IPS-15b (cell line): ENCODE data around the gene NTN3.

ENCODE experiments used
- H3K27me3 ChIP-seq: one replicate; pipeline ENCODE4 v1.6.1; 2013; ENCODE audit warnings: low read length; ENCODE audit not compliant: control insufficient read depth, insufficient read depth
- H3K36me3 ChIP-seq: one replicate; pipeline ENCODE4 v1.6.1; 2013; ENCODE audit warnings: low read length; ENCODE audit not compliant: control insufficient read depth, insufficient read depth
- H3K4me1 ChIP-seq: one replicate; pipeline ENCODE4 v1.6.1; 2013; ENCODE audit warnings: mild to moderate bottlenecking, low read length; ENCODE audit not compliant: control insufficient read depth, insufficient read depth
- H3K4me3 ChIP-seq: one replicate; pipeline ENCODE4 v1.5.1; 2013; ENCODE audit warnings: low read depth, low read length
- H3K9ac ChIP-seq: one replicate; pipeline ENCODE4 v1.6.1; 2013; ENCODE audit warnings: low read depth, mild to moderate bottlenecking, low read length
- H3K9me3 ChIP-seq: one replicate; pipeline ENCODE4 v1.6.1; 2013; ENCODE audit warnings: mild to moderate bottlenecking, low read length; ENCODE audit not compliant: control insufficient read depth, insufficient read depth

The NTN3 gene

DNA sequence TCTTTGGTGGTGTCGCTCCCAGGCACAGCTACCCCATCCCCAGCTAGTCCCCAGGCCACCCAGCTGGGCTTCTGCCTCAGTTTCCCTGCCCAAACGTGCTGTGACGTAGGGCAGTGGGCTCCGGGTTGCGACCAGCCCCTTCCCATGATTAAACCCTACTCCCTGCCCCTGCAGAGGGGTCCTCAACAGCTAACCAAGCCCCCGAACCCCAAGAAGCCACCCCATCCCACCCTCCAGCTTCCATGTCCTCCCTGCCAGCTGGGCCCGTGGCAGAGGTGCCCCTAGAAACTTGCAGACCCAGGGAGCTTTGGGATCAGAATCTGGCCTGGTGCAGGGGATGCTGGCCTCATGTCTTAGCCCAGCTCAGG lies 879 bp upstream of the NTN3 start:
- Histone ChIP-seq H3K9me3 (no peaks in the 10 kb centered on the region), H3K36me3 (peaks cover 6% of the 10 kb centered on the region), H3K4me1 (peaks cover 11% of the 10 kb centered on the region), H3K9ac (no peak overlapping the region), H3K4me3 (no peak overlapping the region), H3K27me3 (peaks cover 16% of the 10 kb centered on the region)

DNA sequence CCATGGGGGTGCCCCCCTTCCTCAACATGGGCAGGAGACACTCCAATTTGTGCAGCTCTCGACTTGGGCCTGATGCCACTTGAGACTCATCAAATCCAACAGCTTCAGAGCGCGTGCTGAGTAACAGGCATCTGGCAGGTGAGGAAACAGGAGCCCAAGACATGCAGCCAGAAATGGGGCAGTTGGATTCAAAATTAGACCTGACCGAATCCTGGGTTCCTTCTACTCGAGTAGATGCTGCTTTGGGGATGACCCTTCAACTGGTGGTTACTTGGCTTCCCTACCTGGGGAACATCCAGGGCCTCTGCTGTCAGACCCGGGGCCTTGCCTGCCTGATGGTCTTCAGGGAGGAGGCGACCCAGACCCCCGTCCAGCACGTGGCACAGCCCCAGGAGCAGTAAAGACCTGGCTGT lies 488 bp upstream of the NTN3 start:
- no peak overlapping the region for H3K9ac ChIP-seq
- peaks cover 4% of the 10 kb centered on the region for H3K36me3 ChIP-seq
- peak overlapping the region; percentile 26 for H3K4me3 ChIP-seq
- H3K4me1 ChIP-seq, result peaks cover 11% of the 10 kb centered on the region
- peaks cover 16% of the 10 kb centered on the region for H3K27me3 ChIP-seq
- H3K9me3 ChIP-seq, result no peaks in the 10 kb centered on the region

DNA sequence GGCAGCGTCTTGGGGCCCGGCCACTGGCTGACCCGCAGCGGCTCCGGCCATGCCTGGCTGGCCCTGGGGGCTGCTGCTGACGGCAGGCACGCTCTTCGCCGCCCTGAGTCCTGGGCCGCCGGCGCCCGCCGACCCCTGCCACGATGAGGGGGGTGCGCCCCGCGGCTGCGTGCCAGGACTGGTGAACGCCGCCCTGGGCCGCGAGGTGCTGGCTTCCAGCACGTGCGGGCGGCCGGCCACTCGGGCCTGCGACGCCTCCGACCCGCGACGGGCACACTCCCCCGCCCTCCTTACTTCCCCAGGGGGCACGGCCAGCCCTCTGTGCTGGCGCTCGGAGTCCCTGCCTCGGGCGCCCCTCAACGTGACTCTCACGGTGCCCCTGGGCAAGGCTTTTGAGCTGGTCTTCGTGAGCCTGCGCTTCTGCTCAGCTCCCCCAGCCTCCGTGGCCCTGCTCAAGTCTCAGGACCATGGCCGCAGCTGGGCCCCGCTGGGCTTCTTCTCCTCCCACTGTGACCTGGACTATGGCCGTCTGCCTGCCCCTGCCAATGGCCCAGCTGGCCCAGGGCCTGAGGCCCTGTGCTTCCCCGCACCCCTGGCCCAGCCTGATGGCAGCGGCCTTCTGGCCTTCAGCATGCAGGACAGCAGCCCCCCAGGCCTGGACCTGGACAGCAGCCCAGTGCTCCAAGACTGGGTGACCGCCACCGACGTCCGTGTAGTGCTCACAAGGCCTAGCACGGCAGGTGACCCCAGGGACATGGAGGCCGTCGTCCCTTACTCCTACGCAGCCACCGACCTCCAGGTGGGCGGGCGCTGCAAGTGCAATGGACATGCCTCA lies 773 bp downstream of the NTN3 start:
- no peaks in the 10 kb centered on the region for H3K9me3 ChIP-seq
- H3K4me3 ChIP-seq, result peak overlapping the region; percentile 18
- H3K9ac ChIP-seq, result no peak overlapping the region
- peaks cover 16% of the 10 kb centered on the region for H3K27me3 ChIP-seq
- peaks cover 13% of the 10 kb centered on the region for H3K4me1 ChIP-seq
- H3K36me3 ChIP-seq, result no peaks in the 10 kb centered on the region

DNA sequence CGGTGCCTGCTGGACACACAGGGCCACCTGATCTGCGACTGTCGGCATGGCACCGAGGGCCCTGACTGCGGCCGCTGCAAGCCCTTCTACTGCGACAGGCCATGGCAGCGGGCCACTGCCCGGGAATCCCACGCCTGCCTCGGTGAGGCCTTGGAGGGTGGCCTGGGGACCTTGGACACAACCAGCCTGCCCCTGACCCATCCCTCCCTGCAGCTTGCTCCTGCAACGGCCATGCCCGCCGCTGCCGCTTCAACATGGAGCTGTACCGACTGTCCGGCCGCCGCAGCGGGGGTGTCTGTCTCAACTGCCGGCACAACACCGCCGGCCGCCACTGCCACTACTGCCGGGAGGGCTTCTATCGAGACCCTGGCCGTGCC lies 1.4 kb downstream of the NTN3 start:
- H3K36me3 ChIP-seq, result no peaks in the 10 kb centered on the region
- peaks cover 16% of the 10 kb centered on the region for H3K27me3 ChIP-seq
- peaks cover 12% of the 10 kb centered on the region for H3K4me1 ChIP-seq
- no peak overlapping the region for H3K9ac ChIP-seq
- no peak overlapping the region for H3K4me3 ChIP-seq
- no peaks in the 10 kb centered on the region for H3K9me3 ChIP-seq

DNA sequence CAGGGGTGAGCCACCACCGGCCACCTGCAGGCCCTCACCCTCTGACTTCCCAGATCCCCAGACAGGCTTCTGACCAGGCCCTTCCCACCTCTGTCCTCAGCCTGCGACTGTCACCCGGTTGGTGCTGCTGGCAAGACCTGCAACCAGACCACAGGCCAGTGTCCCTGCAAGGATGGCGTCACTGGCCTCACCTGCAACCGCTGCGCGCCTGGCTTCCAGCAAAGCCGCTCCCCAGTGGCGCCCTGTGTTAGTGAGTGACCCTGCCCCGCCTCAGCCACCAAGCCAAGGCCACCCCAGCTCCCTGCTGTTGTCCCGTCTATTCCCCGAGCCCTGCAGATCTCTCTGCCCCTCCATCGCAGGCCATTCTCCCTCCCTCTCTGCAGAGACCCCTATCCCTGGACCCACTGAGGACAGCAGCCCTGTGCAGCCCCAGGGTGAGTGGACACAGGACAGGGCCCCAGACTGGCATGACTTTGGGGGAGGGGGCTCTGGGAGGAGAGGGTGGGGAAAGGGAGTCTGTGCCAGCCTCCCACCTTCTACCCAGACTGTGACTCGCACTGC lies 1.9 kb downstream of the NTN3 start:
- Histone ChIP-seq H3K4me3 (peak overlapping the region; percentile 45), H3K27me3 (peaks cover 16% of the 10 kb centered on the region), H3K4me1 (peaks cover 12% of the 10 kb centered on the region), H3K9me3 (no peaks in the 10 kb centered on the region), H3K36me3 (no peaks in the 10 kb centered on the region), H3K9ac (no peak overlapping the region)

DNA sequence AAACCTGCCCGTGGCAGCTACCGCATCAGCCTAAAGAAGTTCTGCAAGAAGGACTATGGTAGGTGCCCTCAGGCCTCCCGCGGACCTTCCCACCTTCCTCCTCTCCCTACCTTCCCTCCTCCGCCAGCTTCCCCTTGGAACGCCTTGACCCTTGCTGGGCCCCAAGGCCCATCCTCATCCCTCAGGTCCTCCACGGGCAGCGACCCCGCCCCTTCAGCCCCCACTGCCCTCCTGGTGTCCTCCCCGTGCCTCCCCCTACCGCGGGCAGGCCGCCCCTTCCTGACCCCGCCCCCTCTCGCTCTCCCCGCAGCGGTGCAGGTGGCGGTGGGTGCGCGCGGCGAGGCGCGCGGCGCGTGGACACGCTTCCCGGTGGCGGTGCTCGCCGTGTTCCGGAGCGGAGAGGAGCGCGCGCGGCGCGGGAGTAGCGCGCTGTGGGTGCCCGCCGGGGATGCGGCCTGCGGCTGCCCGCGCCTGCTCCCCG lies 2.4 kb downstream of the NTN3 start:
- no peaks in the 10 kb centered on the region for H3K9me3 ChIP-seq
- peak overlapping the region; percentile 45 for H3K4me3 ChIP-seq
- no peak overlapping the region for H3K9ac ChIP-seq
- H3K4me1 ChIP-seq, result peaks cover 12% of the 10 kb centered on the region
- peaks cover 16% of the 10 kb centered on the region for H3K27me3 ChIP-seq
- no peaks in the 10 kb centered on the region for H3K36me3 ChIP-seq

DNA sequence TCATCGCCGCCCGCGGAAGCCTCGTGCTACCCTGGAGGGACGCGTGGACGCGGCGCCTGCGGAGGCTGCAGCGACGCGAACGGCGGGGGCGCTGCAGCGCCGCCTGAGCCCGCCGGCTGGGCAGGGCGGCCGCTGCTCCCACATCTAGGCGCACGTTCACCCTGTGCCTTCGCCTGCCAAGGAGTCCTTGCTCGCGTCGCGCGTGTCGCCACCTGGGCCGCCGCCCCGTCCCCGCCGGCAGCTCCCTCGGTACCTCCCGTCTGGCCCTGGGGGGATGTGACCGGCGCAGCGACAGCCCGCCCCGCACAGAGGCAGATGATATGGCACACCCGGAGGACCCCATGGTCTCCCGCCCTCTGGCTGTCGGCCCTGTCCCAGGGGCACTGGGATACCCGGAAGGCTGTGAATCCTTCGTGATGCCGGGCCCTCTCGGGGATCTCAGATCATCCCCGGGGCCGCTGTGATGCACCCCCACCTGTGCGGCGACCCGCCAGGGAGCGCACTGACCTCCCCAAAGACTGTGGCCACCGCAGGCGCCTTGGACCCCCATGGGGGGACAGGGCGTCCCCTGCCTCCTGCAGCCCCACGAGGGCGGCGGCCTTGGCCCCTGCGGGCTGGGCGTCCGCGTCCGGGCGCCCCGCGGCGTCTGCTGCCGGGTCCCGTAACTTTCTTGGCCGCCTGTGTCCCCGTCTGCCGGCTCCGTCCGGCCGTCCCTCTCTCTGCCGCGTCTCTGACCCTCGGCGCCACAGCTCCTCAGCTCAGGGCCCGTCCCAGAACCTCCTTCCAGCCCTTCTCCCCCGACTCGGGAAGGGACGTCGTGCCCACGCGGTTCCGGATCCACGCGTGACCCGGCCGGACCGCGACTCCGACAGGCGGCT lies 3.1 kb downstream of the NTN3 start:
- Histone ChIP-seq H3K4me1 (peaks cover 8% of the 10 kb centered on the region), H3K27me3 (peaks cover 16% of the 10 kb centered on the region), H3K9ac (peak overlapping the region; percentile 60), H3K4me3 (peak overlapping the region; percentile 70), H3K36me3 (no peaks in the 10 kb centered on the region), H3K9me3 (no peaks in the 10 kb centered on the region)

DNA sequence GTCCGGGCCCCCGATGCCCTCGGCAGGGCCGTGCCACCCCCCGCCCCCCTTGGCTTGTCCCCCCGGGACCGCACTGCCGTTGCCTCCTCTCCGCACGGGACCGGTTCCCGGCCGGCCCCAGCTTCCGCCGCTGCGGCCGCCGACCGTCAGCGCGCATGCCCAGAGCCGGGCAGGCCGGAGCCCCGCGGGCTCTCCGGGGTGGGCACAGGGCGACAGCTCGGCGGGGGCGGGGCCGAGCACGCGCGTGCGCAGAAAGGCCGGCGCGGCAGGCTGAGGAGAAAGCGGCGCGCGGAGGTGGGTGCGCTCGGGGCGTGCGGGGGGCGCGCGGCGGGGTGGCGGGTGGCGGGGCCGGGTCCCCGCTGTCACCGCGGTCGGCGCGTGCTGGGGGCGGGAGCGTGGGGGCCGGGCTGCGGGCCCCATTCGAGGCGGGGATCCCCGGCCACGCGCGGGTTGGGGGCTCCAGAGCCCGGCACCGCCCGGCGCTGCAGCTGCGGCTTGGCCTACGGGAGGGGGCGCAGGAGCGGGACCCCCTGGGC lies 3.8 kb downstream of the NTN3 start, which contains the start of gene TBC1D24:
TSS of gene TBC1D24 (plus strand) at position 251 of the 536 bp plus-strand sequence. CDS start 21,022 bp downstream, outside the sequence.
- Histone ChIP-seq H3K9me3 (no peaks in the 10 kb centered on the region), H3K36me3 (no peaks in the 10 kb centered on the region), H3K4me3 (peak within 1 kb of the TSS; percentile 70), H3K9ac (peak within 1 kb of the TSS; percentile 60), H3K27me3 (peaks cover 11% of the 10 kb centered on the region), H3K4me1 (peaks cover 4% of the 10 kb centered on the region)

DNA sequence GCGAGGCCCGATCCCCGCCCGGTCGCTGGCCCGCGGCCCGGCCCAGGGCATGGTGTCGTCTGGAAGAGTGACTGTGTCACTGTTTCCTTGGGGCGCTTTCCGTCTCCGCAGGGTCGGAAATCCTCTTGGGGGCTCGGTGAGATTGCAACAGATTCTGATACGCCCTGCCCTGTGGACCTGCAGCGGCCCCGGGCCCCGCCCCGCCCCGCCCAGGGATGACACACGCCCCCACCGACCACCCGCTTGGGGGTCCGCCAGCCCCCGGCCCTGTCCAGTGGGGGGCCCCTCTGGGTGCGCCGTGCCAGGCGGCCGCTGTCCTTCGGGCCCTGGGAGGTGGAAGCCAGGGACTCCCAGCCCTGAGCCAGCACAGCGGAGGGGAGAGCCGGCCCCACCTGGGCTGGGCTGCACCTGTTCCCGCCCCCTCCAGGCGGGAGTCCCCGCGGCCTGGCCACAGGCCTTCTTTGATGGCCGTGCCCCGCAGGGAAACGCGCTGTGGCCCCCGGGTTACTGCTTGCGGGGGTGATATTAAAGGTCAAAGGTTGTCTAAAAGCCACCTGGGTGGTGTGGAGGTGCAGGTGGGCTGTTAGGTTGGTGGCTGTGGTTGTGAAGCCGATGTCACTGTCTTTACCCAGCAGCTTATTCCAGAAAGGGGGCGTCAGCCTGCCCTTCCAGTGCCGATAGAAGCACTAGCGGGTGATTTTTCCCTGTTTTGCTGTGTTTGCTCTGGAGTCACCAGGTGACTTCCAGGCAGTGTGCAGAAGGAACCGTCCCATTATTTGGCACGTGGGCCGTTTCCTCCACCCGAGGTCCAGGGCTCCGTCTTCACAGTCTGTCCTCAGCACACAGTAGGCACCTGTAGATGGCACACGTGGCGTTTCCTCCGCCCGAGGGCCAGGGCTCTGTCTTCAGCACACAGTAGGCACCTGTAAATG lies 4.6 kb downstream of the NTN3 start:
- no peaks in the 10 kb centered on the region for H3K9me3 ChIP-seq
- H3K4me1 ChIP-seq, result peaks cover 2% of the 10 kb centered on the region
- no peak overlapping the region for H3K9ac ChIP-seq
- peaks cover 9% of the 10 kb centered on the region for H3K27me3 ChIP-seq
- no peaks in the 10 kb centered on the region for H3K36me3 ChIP-seq
- peak overlapping the region; percentile 59 for H3K4me3 ChIP-seq

DNA sequence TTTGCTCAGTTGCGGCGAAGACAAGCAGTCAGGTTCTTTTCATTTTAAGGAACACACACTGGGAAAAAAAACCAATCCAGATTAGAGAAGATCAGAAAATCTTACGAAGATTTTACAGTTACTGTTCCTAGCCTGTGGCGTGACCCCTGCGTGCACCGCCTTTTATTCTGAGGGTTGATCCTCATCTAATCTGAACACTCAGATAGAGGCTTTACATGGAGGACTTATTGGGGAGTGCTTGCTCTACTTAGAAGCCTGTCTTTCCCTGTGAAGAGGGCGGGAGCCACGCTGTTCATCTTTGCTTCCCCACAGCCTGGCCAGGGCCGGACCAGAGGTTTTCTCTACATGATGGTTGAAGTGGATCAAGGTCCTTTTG lies 5.2 kb downstream of the NTN3 start:
- Histone ChIP-seq H3K4me3 (peak overlapping the region; percentile 59), H3K4me1 (peaks cover 2% of the 10 kb centered on the region), H3K9ac (no peak overlapping the region), H3K27me3 (peaks cover 9% of the 10 kb centered on the region), H3K36me3 (no peaks in the 10 kb centered on the region), H3K9me3 (no peaks in the 10 kb centered on the region)
